ENCODE measurements around the gene RSPH9.
"Not testable (repeated sequence)": the region's sequence is repeated elsewhere in the genome, so short reads cannot be mapped to it uniquely, and the experiment has no call there.

RSPH9 gene

DNA sequence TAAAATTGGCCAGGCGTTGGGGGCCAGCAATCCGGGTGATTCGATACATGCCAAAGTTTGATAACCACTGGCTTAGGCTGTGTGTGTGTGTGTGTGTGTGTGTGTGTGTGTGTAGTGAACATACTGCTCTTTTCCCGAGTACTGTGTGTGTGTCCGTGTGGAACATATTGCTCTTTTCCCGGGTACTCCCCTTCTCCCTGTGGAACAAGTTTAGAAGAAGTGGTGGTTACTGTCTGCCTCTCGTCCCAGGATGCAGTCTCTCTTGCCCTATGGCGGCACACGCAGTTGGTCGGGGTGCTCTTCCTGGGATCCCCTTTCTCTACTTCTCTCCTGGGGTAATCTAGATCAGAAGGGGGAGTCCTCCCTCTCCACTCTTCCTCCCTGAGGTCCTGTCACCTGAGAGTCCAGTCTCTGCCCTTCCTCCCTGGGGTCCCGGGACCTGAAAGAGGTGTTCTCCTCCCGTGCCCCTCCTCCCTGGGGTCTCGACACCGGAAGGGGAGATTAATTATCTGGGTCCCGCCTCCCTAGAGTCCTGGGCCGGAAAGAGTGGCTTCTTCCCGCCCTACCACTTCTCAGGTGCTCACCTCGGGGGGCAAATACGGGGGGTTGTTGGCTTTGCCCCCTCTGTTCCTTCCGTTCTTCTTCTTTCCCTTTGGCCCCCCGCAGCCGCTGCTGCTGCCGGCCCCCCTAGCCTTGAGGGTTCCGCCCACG is 16.3 kb upstream of the RSPH9 start:
- peak; percentile 24 to 40 for DNase-seq (ENCODE audit: extremely low read depth in 1 of 2, low read depth in 1 of 2)

DNA sequence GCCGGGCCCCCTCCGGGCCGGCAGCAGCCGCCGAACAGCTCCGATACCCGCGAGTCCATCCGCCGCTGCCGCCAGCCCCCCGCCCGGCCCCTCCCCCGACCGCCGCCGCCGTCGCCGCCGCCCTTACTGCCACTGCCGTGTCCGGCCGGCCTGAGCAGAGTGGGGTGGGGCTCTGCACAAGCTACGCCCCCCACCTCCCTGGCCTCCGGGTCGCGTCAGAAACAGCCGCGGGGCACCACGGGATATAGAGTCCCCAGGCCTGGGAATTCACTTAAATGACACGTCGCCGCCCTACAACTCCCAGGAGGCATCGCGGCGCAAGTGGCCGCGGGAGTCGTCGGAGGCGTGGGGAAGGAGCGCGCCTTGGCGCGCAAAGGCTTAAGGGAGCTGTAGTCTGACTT is 15.7 kb upstream of the RSPH9 start, which contains the start of gene GTPBP2:
TSS of gene GTPBP2 (minus strand) at position 161 of the 401 bp plus-strand sequence. CDS start at position 59, 102 bp downstream.
- DNase-seq (ENCODE audit: extremely low read depth in 1 of 2, low read depth in 1 of 2), result peak; percentile 94 to 98

DNA sequence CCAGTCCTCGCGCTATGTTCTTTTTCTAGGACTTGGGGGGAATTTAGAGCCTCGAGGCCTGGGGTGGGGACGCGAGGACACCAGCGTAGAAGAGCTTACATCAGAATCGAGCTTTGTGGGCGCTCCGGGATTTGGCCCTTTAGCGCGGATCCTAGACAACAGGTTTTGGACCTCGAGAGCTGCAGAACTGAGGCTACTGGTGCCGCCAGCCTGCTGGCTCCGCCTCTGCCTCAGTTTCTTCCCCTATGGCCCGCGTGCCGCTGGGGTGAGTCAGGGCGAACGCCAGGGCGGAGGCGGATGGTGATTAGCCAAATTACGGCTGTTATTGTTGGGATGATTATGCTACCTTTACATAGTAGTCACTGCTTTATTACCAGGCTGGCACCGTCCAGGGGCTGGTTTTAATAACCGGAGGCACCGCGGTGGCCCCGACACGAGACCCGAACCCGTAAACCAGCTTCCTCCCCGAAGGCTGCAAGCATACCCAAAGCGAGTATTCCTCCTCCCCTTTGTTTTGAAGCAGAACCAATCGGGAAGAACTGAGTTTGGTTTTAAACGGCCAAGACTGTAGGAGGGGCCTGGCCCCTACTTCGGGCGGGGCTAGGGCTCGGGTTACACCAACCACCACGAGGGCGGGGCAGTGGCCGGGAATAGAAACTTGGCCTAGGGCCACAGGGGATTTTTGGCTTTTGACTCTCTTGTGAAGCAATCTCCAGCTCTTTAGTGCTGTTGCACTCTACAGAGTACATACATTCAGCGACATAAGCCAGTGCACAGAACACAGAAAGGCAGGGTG is 15.1 kb upstream of the RSPH9 start:
- DNase-seq (ENCODE audit: extremely low read depth in 1 of 2, low read depth in 1 of 2), result peak; percentile 79 to 90

DNA sequence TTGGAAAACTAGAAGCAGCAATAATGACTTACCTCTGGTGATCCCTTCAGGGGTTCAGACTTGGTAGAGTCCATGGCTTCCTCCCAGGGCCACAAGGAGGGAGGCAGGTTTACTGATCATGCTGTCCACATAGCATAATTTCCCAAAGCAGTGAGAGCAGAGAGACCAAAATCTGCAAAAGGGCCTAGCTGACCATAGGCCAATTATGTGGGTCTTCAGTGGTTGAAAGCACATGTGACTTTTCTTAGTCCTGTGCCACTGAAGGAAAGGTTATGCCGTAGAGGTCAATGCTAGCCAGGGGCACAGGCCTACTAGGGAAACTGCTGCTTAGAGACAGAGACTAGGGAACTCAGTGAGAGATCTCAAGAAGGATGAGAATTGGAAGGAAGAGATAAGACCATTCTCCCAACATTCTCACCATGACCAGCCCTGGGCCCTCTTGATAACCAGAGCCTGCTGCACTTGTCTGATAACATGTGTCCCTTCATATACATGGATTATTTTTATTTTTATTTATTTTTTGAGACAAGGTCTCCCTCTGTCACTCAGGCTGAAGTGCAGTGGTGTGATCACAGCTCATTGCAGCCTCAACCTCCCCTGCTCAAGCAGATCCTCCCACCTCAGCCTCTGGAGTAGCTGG is 13.7 kb upstream of the RSPH9 start:
- no peak for DNase-seq (ENCODE audit: extremely low read depth in 1 of 2, low read depth in 1 of 2)

DNA sequence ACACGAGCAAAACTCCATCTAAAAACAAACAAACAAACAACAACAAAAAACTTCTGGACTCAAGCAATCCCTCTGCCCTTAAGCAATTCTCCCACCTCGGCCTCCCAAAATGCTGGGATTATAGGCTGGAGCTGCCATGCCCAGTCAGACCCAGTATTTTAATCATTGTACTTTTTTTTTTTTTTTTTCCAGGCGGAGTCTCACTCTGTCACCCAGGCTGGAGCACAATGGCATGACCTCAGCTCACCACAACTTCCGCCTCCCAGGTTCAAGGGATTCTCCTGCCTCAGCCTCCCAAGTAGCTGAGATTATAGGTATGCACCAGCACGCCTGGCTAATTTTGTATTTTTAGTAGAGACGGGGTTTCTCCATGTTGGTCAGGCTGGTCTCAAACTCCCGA is 11.8 kb upstream of the RSPH9 start:
- not testable (repeated sequence) for DNase-seq (ENCODE audit: extremely low read depth in 1 of 2, low read depth in 1 of 2)

DNA sequence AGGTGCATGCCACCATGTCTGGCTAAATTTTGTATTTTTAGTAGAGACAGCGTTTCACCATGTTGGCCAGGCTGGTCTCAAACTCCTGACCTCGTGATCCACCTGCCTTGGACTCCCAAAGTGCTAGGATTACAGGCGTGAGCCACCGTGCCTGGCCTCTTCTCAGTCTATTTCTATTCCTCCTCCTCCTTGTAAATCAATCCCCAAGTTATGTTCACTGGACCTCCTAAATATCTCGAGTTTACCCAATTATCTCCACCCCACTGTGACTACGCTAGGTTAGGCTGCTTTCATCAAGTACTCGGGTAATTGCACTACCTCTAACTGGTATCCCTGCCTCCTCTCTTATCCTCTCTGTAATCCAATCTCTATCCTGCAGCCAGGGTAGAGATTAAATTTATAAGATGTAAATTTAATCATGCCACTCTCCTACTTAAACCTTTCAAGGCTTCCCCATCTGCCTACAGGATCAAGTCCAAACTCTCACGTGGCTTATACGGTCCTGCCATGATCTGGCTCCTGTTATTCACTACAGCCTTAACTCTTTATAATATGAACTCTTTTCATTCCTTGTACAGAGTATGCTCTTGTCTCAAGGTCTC is 10.0 kb upstream of the RSPH9 start:
- no peak for DNase-seq (ENCODE audit: extremely low read depth in 1 of 2, low read depth in 1 of 2)

DNA sequence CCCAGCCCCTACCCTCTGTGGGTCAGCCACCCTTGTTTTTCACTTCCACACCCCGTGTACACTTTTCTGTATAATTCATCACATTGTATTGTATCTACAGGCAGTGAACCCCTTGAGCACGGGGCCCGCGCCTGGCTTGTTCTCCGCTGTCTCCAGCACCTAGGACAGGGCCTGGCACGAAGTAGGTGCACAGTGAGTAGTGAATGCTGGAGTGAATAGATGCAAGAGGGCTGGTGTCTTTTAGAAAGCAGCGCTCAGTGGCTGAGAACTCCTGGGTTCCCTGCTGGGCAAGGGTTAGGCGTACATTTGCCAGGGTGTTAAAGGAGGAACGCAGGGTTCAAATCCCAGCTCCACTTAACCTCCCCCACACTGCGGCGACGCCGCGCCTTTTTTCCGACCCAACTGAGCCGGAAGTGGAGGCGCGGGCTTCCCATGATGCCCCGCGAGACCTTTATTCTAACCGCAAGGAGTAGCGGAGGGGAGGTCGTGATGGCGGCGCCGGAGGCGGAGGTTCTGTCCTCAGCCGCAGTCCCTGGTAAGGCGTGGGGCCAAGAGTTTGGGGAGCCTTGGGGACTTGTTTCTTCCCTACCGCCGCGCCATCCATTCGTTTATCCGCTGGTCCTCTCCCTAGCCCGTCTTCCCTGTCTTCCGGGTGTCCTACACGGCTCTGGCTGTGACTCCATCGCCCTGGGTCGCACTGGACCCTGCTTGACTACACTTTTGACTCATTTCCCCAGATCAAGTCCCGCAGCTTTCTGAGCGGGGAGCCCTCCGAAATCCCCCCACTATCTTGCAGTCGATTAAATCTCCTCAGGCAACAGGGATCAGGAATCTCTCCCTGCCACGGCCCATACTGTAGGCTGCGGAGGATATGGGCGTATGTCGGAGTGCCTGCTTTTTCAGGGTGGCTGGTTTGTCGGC is 9.2 kb upstream of the RSPH9 start, which contains the start of gene MAD2L1BP:
TSS of gene MAD2L1BP (plus strand) at position 454 of the 921 bp plus-strand sequence. CDS start at position 490, 36 bp downstream.
- DNase-seq (ENCODE audit: extremely low read depth in 1 of 2, low read depth in 1 of 2), result peak; percentile 74 to 78

DNA sequence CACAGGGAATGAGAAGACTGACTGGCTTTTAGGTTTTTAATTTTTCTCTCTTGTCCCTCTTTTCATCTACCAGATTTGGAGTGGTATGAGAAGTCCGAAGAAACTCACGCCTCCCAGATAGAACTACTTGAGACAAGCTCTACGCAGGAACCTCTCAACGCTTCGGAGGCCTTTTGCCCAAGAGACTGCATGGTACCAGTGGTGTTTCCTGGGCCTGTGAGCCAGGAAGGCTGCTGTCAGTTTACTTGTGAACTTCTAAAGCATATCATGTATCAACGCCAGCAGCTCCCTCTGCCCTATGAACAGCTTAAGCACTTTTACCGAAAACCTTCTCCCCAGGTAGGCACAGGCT is 8.6 kb upstream of the RSPH9 start:
- DNase-seq (ENCODE audit: extremely low read depth in 1 of 2, low read depth in 1 of 2), result no peak

DNA sequence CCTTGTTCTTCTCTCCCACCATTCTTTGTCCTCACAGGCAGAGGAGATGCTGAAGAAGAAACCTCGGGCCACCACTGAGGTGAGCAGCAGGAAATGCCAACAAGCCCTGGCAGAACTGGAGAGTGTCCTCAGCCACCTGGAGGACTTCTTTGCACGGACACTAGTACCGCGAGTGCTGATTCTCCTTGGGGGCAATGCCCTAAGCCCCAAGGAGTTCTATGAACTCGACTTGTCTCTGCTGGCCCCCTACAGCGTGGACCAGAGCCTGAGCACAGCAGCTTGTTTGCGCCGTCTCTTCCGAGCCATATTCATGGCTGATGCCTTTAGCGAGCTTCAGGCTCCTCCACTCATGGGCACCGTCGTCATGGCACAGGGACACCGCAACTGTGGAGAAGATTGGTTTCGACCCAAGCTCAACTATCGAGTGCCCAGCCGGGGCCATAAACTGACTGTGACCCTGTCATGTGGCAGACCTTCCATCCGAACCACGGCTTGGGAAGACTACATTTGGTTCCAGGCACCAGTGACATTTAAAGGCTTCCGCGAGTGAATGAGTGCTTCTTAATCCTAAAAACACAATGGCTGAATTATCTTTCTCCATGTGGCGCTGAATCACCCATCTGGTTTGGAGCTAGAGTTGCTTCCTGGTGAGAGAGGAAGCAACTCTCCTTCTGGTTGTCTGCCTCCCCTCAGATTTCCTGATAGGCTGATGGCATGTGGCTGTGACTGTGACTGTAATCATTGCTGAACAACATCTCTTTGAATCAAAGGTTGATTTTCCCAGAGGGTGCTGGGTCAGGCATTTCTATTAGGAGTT is 4.6 kb upstream of the RSPH9 start:
- no peak for DNase-seq (ENCODE audit: extremely low read depth in 1 of 2, low read depth in 1 of 2)

DNA sequence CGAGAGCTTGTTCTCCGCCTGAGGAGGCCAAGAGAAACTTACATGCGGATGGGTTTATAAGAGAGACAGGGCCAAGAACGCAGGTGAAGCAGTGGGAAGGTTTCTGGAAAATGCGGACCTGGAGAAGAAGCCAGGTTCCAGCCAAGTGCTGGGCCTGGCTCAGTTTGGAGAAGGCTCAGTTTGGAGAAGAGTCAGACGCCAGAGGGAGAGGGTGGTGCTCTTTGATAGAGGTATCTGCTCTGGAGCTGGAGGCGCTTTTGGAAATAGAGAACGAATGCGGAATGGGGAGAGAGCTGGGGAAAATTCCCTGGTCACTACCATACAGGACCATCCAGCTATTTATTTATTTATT is 753 bp downstream of the RSPH9 start:
- no peak for DNase-seq (ENCODE audit: extremely low read depth in 1 of 2, low read depth in 1 of 2)

DNA sequence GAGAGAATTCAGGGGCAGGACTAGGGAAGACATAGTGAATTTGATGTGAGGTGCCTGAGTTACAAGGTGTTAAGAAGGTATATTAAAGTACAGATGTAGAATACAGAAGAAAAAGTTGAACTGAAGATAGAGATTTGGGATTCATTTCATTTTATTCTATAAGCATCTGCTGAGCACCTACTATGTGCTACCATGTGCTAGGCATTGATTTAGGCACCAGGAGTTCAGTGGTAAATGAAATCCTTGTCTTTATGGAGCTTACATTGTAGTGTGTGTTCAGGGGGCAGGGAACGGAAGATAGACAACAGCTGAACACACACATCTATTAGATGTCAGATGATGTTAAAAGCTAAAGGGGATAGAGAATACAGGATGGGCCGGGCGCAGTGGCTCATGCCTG is 2.8 kb downstream of the RSPH9 start:
- DNase-seq (ENCODE audit: extremely low read depth in 1 of 2, low read depth in 1 of 2), result no peak

DNA sequence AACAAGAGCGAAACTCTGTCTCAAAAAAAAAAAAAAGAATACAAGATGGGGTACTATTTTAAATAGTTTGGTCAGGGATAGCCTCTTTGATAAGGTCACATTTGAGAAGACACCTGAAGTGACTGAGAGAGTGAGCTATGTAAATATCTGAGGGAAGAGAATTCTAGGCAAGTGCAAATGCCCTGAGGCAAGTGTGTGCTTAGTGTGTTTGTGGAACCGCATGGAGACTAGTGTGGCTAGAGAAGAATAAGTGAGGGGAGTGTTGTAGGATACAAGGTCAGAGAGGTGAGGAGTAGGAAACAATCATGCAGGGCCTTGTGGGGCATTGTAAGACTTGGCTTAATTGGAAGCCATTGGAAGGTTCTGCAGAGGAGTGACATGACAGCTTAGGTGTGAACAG is 3.4 kb downstream of the RSPH9 start:
- DNase-seq (ENCODE audit: extremely low read depth in 1 of 2, low read depth in 1 of 2), result no peak

DNA sequence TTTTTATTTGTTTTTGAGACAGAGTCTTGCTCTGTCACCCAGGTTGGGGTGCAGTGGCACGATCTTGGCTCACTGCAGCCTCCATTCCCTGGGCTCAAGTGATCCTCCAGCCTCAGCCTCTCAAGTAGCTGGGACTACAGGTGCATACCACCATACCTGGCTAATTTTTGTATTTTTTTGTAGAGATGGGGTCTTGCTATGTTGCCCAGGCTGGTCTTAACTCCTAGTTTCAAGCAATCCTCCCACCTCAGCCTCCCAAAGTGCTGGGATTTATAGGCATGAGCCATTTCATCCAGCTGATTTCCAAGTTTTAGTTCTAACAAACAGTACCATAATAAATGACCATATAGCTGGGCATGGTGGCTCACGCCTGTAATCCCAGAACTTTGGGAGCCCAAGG is 8.0 kb downstream of the RSPH9 start:
- not testable (repeated sequence) for DNase-seq (ENCODE audit: extremely low read depth in 1 of 2, low read depth in 1 of 2)

DNA sequence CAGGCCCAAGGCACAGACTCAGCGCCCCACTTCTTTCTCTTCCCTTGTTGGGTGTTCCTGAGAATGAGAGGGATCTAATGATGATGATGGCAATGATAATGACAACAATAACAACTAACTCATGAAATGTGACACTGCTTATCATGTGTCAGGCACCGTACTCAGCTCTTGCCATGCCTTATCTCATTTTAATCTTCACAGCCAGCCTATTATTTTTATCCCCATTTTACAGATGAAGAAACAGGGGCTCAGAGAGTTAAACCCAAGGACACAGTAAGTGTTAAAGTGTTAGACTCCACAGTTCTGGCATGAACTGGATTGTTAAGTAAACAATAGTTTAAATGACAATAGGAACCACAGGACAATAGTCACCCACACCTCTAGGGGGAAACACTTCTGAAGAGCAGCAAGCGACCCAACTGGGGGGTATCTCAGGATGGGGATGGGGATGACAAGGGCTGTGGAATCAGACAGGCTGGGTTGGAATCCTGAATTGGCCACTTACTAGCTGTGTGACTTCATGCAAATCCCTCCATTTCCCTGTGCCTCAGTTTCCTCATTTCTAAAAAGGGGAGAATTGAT is 12.5 kb downstream of the RSPH9 start:
- DNase-seq (ENCODE audit: extremely low read depth in 1 of 2, low read depth in 1 of 2), result no peak

DNA sequence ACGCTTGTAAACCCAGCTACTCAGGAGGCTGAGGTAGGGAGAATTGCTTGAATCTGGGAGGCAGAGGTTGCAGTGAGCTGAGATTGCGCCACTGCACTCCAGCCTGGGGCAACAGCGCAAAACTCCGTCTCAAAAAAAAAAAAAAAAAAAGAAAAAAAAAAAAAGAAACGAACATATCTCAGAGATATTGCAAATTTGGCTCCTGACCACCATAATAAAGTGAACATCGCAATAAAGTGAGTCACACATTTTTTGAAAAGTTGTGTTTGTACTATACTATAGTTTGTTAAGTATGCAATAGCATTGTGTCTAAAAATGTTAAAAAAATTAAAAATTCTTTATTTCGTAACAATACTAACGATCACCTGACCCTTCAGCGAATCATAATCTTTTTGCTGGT is 13.3 kb downstream of the RSPH9 start:
- no peak for DNase-seq (ENCODE audit: extremely low read depth in 1 of 2, low read depth in 1 of 2)

DNA sequence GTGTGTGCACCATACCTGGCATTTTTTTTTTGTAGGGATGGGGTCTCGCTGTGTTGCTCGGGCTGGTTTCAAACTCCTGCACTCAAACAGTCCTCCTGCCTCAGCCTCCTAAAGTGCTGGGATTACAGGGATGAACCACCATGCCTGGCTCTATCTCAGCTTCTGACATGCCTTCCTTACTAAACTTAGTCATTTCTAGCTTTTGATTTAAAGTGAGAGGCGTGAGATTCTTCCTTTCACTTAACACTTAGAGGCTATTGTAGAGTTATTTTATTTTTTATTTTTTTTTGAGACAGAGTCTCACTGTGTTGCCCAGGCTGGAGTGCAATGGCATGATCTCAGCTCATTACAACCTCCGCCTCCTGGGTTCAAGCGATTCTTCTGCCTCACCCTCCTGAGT is 18.1 kb downstream of the RSPH9 start:
- DNase-seq (ENCODE audit: extremely low read depth in 1 of 2, low read depth in 1 of 2), result not testable (repeated sequence)

DNA sequence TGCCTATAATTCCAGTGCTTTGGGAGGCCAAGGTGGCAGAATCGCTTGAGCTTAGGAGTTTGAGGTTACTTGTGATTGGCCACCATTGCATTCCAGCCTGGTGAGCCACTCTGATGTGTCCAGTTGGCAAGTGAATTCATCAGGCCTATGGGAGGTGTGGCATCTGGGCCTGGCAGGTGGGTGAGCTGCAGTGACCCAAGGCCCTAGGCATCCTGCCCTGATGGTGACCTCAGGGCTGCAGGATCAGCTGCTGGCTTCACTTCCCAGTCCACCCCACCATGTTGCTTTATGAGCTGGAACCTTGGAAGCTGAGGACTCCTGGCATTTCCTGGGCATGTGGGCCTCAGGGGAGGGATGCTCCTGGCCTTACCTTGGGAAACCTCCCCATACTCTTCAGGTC is 20.5 kb downstream of the RSPH9 start:
- no peak for DNase-seq (ENCODE audit: extremely low read depth in 1 of 2, low read depth in 1 of 2)

DNA sequence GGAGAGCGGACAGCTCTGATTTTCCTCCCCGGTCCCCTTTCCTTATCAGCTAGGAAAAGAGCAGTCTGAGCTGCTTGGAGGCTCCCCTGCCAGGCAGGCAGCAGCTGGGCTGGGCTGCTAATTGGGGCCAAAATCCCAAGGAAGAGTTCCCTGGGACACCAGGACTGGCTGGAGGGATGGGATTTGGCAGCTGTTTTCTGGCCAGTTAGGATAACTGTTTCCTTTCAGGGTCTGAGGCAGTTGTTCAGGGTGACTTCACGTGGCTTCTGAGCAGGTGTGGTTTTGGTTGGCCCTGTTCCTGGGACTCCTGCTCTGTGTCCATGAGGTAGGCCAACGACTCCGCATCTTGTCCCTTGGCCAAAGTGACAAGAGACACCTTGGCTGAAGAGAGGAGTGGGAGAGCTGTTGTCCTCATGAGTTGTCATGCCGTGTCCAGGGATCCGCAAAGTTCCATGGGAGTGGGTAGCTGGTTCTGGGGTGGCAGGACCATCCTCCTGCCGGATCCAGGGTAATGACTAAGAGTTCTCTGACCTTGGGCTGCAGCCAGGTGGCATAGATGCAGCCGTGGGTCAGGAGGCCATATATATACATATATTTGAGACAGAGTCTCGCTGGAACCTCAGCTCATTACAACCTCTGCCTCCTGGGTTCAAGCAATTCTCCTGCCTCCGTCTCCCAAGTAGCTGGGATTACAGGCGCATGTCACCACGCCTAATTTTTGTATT is 21.5 kb downstream of the RSPH9 start:
- DNase-seq (ENCODE audit: extremely low read depth in 1 of 2, low read depth in 1 of 2), result no peak
